HEK293T (cell line): ENCODE measurements around the gene SPRR4.

Source experiments
- CTCF ChIA-PET: fragments of 350-600 bp; formaldehyde crosslinking; extraction: SDS; loops from one replicate; lab custom pipeline; 2021; ENCODE audit warnings: antibody characterized with exemption, inconsistent platforms; lab: Yijun Ruan, JAX
- POLR2A ChIA-PET: fragments of 350-600 bp; formaldehyde crosslinking; extraction: SDS; loops from one replicate; lab custom pipeline; 2020; ENCODE audit warnings: antibody characterized with exemption, inconsistent platforms; lab: Yijun Ruan, JAX
- DNase-seq: peaks from one replicate; pipeline ENCODE4 v3.0.0; 2012; ENCODE audit warnings: mixed read lengths; ENCODE audit errors: extremely low spot score
- ARNT ChIP-seq: fragments of 450-650 bp; IDR thresholded peaks from 2 replicates; pipeline ENCODE4 v1.6.1; 2017; ENCODE audit warnings: mild to moderate bottlenecking
- BHLHE40 ChIP-seq: fragments of 450-650 bp; IDR thresholded peaks from 2 replicates; pipeline ENCODE4 v1.6.1; 2016; ENCODE audit warnings: mild to moderate bottlenecking, moderate library complexity, borderline replicate concordance
- CTBP1 ChIP-seq: fragments of 450-650 bp; IDR thresholded peaks from 2 replicates; pipeline ENCODE4 v1.6.1; 2016; ENCODE audit warnings: borderline replicate concordance
- ELF4 ChIP-seq: fragments of 450-650 bp; IDR thresholded peaks from 2 replicates; pipeline ENCODE4 v1.6.1; 2017; ENCODE audit warnings: antibody characterized with exemption
- FOXA1 ChIP-seq: fragments of 450-650 bp; IDR thresholded peaks from 2 replicates; pipeline ENCODE4 v1.6.1; 2016; ENCODE audit warnings: mild to moderate bottlenecking
- FOXK2 ChIP-seq: fragments of 450-650 bp; IDR thresholded peaks from 2 replicates; pipeline ENCODE4 v1.6.1; 2016; ENCODE audit warnings: mild to moderate bottlenecking
- FOXM1 ChIP-seq: fragments of 450-650 bp; IDR thresholded peaks from 2 replicates; pipeline ENCODE4 v1.6.1; 2017; ENCODE audit warnings: mild to moderate bottlenecking, borderline replicate concordance
- HDGF ChIP-seq: fragments of 450-650 bp; IDR thresholded peaks from 2 replicates; pipeline ENCODE4 v1.6.1; 2017; ENCODE audit warnings: antibody characterized with exemption, borderline replicate concordance
- L3MBTL2 ChIP-seq: fragments of 450-650 bp; conservative IDR thresholded peaks from 2 replicates; pipeline ENCODE4 v1.6.1; 2016; ENCODE audit warnings: mild to moderate bottlenecking
- LEF1 ChIP-seq: fragments of 450-650 bp; IDR thresholded peaks from 2 replicates; pipeline ENCODE4 v1.6.1; 2017; ENCODE audit warnings: mild to moderate bottlenecking, borderline replicate concordance
- NFRKB ChIP-seq: fragments of 450-650 bp; IDR thresholded peaks from 2 replicates; pipeline ENCODE4 v1.6.1; 2016; ENCODE audit warnings: mild to moderate bottlenecking, moderate library complexity
- SP1 ChIP-seq: fragments of 450-650 bp; IDR thresholded peaks from 2 replicates; pipeline ENCODE4 v1.6.1; 2017
- SUZ12 ChIP-seq: fragments of 450-650 bp; IDR thresholded peaks from 2 replicates; pipeline ENCODE4 v1.6.1; 2016; ENCODE audit warnings: mild to moderate bottlenecking
- TARDBP ChIP-seq: fragments of 450-650 bp; IDR thresholded peaks from 2 replicates; pipeline ENCODE4 v1.6.1; 2016
- ZNF384 ChIP-seq: fragments of 450-650 bp; IDR thresholded peaks from 2 replicates; pipeline ENCODE4 v1.6.1; 2016
- TF ChIP-seq, protein P1 (sequence below): fragments of 450-650 bp; IDR thresholded peaks from 2 replicates; pipeline ENCODE4 v1.6.1; 2016

SPRR4 gene

DNA sequence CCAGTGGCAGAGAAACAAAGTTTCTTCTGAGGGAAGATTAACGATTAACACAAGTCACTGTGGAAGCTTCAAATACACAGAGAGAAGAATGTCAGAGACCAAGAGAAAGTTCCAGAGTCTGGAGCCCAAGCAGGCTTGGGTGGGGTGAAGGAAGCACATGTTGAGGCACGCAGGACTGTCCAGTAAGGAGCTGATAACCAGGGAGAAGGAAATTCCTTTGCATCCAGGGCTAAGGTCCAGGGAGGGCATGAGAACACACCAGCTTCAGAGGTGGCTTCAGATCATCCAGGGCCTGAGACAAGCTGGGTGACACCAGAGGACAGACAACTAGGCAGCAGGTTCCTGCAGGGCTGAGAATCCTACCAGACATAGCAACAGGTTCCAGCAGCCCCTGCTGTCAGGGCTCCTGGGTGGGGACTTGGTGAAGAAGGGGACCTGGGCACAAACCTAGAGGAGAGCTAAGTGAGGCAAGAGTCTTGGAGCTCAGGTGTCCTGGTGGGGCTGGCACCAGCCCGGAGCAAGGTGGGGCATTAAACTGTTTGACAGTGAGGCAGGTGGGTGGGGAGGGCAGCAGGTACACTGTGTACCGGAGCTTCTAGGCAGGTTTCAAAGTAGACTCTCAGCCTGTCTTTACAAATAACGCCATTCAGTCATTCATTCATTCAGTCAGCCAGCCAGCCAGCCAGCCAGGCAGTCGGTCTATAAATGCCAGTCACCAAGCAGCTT, 10.9 kb downstream of the SPRR4 start:
- no peak for TF ChIP-seq FOXM1
- TF ChIP-seq, protein P1, sequence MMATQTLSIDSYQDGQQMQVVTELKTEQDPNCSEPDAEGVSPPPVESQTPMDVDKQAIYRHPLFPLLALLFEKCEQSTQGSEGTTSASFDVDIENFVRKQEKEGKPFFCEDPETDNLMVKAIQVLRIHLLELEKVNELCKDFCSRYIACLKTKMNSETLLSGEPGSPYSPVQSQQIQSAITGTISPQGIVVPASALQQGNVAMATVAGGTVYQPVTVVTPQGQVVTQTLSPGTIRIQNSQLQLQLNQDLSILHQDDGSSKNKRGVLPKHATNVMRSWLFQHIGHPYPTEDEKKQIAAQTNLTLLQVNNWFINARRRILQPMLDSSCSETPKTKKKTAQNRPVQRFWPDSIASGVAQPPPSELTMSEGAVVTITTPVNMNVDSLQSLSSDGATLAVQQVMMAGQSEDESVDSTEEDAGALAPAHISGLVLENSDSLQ, result no peak
- no peak for TF ChIP-seq CTBP1
- TF ChIP-seq FOXA1, result no peak
- no peak for TF ChIP-seq FOXK2
- no peak for TF ChIP-seq HDGF
- TF ChIP-seq ZNF384, result no peak
- TF ChIP-seq SP1, result no peak
- TF ChIP-seq ARNT, result no peak
- no peak for TF ChIP-seq SUZ12
- no peak for TF ChIP-seq ELF4
- CTCF ChIA-PET, result interaction anchor here (0.6 kb wide), 1 partner anchor 35 kb away, joined by 3 read pairs; no protein-coding TSS in a partner anchor
- POLR2A ChIA-PET, result no interaction called here
- DNase-seq, result no peak

DNA sequence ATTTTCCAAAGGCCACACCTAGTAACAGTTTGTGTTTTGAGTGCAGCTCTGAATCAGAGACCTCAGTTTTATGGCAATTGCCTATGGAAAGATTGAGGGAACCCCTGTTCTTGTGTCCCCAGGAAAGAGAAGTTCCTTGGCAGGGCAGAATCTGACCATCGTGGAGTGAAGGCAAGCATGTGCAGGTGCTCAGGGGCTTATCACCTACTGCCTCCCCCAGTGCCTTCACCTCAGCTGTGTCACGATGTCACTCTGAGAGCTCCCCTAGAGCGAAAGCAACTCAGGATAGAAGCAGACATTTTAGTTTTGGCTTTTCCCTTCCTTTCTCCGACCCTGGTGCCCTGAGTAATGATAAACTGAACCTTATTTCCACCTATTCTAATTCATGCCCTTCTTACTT, 11.6 kb downstream of the SPRR4 start:
- ChIA-PET CTCF (no interaction called here), POLR2A (no interaction called here)
- no peak for TF ChIP-seq ZNF384
- TF ChIP-seq L3MBTL2, result no peak
- no peak for TF ChIP-seq NFRKB
- TF ChIP-seq ELF4, result no peak
- TF ChIP-seq SP1, result no peak
- TF ChIP-seq ARNT, result no peak
- no peak for TF ChIP-seq TARDBP
- TF ChIP-seq, protein P1, result no peak
- no peak for TF ChIP-seq FOXK2
- no peak for TF ChIP-seq BHLHE40
- TF ChIP-seq LEF1, result no peak
- TF ChIP-seq FOXA1, result no peak
- TF ChIP-seq CTBP1, result no peak
- no peak for TF ChIP-seq HDGF
- TF ChIP-seq SUZ12, result no peak
- TF ChIP-seq FOXM1, result no peak
- DNase-seq, result no peak

DNA sequence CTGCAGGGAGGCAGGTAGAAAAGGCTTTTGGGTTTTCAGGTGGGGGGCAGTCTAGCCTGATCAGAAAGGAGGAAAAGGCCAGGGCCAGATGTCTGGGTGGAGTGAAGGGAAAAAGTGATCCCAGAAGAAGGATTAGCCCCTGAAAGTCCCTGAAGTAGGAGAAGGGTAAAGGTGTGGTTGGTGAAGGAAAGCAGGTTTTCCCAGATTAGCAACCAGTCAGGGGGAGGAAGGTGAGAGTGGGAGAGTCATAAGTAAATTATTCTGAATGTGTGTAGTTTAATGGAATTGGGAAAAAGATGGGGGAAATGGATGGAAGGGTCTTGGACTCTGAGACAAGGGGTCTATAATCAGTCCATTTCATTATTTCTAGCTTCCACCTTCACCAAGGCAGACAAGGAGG, 12.8 kb downstream of the SPRR4 start:
- TF ChIP-seq SUZ12, result no peak
- TF ChIP-seq ARNT, result no peak
- TF ChIP-seq L3MBTL2, result no peak
- TF ChIP-seq FOXA1, result no peak
- DNase-seq, result no peak
- CTCF ChIA-PET, result no interaction called here
- POLR2A ChIA-PET, result no interaction called here

DNA sequence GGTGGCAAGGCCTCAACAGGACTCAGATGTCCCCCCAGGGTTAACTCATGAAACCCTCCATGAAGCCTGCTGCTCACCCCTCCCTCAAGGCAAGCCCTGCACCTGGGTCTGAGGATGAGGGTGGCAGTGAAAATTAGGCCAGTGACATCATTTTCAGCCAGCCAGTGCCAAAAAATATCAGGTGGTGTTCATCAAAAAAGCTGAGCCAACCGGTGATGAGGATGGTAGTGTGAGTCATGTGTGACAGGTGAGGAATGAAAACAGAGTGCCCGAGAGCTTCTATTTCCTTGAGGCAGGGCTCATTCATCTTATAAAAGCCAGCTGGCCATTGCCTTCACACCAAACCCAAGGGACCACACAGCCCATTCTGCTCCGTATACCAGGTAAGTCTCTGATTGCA, 13.3 kb downstream of the SPRR4 start, which contains the start of gene SPRR1A:
SPRR1A (plus strand) TSS at position 339 of the 400 bp plus-strand sequence. CDS start 1,150 bp downstream, outside the sequence.
- ChIA-PET CTCF (no interaction called here), POLR2A (no interaction called here)
- no peak for DNase-seq
- TF ChIP-seq ARNT, result no peak
- TF ChIP-seq BHLHE40, result no peak
- no peak for TF ChIP-seq L3MBTL2
- TF ChIP-seq ELF4, result no peak
- TF ChIP-seq ZNF384, result no peak
- no peak for TF ChIP-seq FOXA1
- no peak for TF ChIP-seq TARDBP
- TF ChIP-seq LEF1, result no peak
- TF ChIP-seq HDGF, result no peak
- TF ChIP-seq, protein P1, result no peak
- no peak for TF ChIP-seq CTBP1
- no peak for TF ChIP-seq SP1

DNA sequence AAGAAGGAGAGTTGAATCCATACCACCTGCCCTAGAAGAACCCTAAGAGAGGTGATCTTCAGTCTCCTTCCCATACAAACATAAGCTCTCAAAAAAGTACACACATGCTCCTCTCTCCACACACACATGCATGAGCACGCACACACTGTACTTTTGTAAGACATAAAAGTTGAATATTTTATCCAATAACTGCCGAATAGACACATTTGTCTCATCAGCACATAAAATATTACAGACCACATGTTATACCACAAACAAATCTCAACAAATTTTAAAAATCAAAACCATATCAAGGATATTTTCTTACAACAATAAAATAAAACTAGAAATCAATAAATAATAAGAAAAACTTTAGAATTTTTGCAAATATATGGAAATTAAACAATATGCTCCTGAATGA, 16.1 kb downstream of the SPRR4 start:
- DNase-seq, result no peak
- CTCF ChIA-PET, result no interaction called here
- POLR2A ChIA-PET, result no interaction called here
- TF ChIP-seq NFRKB (no peak), TARDBP (no peak), SP1 (no peak), SUZ12 (no peak)

DNA sequence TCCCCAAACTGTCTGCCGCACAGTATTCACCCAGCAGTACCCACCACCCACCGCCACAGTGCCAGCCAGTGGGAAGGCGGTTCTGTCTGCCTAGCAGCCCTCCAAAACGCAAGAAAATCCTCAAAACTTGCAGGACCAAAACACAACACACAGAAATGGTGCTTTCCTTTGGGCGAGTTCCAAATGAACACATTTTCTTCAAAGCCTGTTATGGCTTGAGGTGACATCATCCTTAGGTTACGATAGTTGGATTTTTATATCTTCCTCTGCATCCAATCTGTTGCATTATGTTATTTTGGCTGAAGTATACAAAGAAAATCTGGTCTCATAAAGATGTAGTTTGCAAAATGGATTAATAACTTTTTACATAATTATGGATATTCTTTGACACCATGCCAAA, 22.7 kb downstream of the SPRR4 start:
- TF ChIP-seq ZNF384, result no peak
- no peak for TF ChIP-seq SUZ12
- no peak for TF ChIP-seq L3MBTL2
- TF ChIP-seq FOXK2, result no peak
- TF ChIP-seq SP1, result no peak
- no peak for TF ChIP-seq HDGF
- TF ChIP-seq CTBP1, result no peak
- no peak for TF ChIP-seq FOXA1
- TF ChIP-seq BHLHE40, result no peak
- no peak for TF ChIP-seq NFRKB
- TF ChIP-seq ARNT, result no peak
- TF ChIP-seq LEF1, result no peak
- no peak for TF ChIP-seq FOXM1
- TF ChIP-seq TARDBP, result no peak
- TF ChIP-seq ELF4, result no peak
- TF ChIP-seq, protein P1, result no peak
- DNase-seq, result no peak
- ChIA-PET POLR2A (no interaction called here), CTCF (no interaction called here)
